Lung (tissue), 12 donors: ENCODE results near the gene MED16. TPM values are rescaled to one million over a fixed set of nuclear protein-coding genes. Genes with fewer than 3 reads are reported as not detected.

Experiments used
- ATAC-seq: fragments of 200-7000 bp; cut with Tn5 transposase; one replicate; pipeline ENCODE4 v1.9.1; 2020; ENCODE audit warnings: moderate number of reproducible peaks; ENCODE audit not compliant: insufficient read depth, low FRiP score
- DNase-seq, 3 donors: peaks; one replicate each; pipeline ENCODE4 v3.0.0-alpha.2; 2013 to 2017
- H3K27ac ChIP-seq, 2 donors: one replicate each; pipeline ENCODE4 v1.5.1; 2013; ENCODE audit warnings: mild to moderate bottlenecking in 2 of 2, moderate library complexity in 2 of 2, control low read depth in 1 of 2, inconsistent platforms in 1 of 2, low read depth in 1 of 2, low read length in 1 of 2
- H3K27me3 ChIP-seq, 3 donors: one replicate each; pipeline ENCODE4 v1.5.1; 2013; ENCODE audit warnings: low read length in 2 of 3; ENCODE audit not compliant: control insufficient read depth in 3 of 3, insufficient read depth in 3 of 3
- H3K36me3 ChIP-seq, 4 donors: one replicate each; pipeline ENCODE4 v1.5.1; 2013; ENCODE audit warnings: low read length in 4 of 4, mild to moderate bottlenecking in 1 of 4, moderate library complexity in 1 of 4; ENCODE audit not compliant: control insufficient read depth in 4 of 4, insufficient read depth in 4 of 4
- H3K4me1 ChIP-seq, 5 donors: one replicate each; pipeline ENCODE4 v1.5.1; 2013; ENCODE audit warnings: low read length in 5 of 5, mild to moderate bottlenecking in 2 of 5, moderate library complexity in 1 of 5; ENCODE audit not compliant: control insufficient read depth in 5 of 5, insufficient read depth in 5 of 5
- H3K4me3 ChIP-seq: one replicate; pipeline ENCODE4 v1.5.1; 2013; ENCODE audit warnings: mild to moderate bottlenecking, control low read depth, moderate library complexity
- H3K9ac ChIP-seq, 2 donors: one replicate each; pipeline ENCODE4 v1.5.1; 2013; ENCODE audit warnings: low read length in 2 of 2, control low read depth in 1 of 2; ENCODE audit not compliant: insufficient read depth in 1 of 2
- H3K9me3 ChIP-seq, 4 donors: one replicate each; pipeline ENCODE4 v1.5.1; 2013; ENCODE audit warnings: low read length in 3 of 4, mild to moderate bottlenecking in 1 of 4, moderate library complexity in 1 of 4; ENCODE audit not compliant: control insufficient read depth in 4 of 4, insufficient read depth in 3 of 4
- WGBS, 2 donors: extraction: QIAGEN DNeasy Blood & Tissue Kit; methylation state at CpG; one replicate each; pipeline ENCODE4 v1.1.7; 2013; 5-methylcytosine and 5-hydroxymethylcytosine counted together
- polyA plus RNA-seq, 2 donors: library from polyadenylated mRNA; stranded (reverse); fragments of 200-250 nt; gene quantifications; one replicate each; pipeline ENCODE4 v1.2.1, GENCODE V29; 2013
- total RNA-seq, 2 donors: library from RNA; depleted of rRNA in 1 of 2; stranded (reverse); fragments of >200 nt in 1 of 2; gene quantifications; one replicate each; pipeline ENCODE4 v1.2.1, GENCODE V29; 2014 to 2021
- TF ChIP-seq, protein P1 (sequence below): IDR thresholded peaks from 2 replicates; pipeline ENCODE4 v1.5.1; 2012; ENCODE audit warnings: mild to moderate bottlenecking; ENCODE audit errors: control extremely low read depth, extremely low read depth
- donor health status: control.
- donor health status: control.
- donor health status: Bipolar disorder and iron deficiency.
- donor health status: healthy.
- donor health status: DM: yes; HTN: yes; CAD: no.

MED16 gene
- total and polyA plus RNA-seq, 4 donors: 38.7 to 72.3 (median 52.3) TPM

DNA sequence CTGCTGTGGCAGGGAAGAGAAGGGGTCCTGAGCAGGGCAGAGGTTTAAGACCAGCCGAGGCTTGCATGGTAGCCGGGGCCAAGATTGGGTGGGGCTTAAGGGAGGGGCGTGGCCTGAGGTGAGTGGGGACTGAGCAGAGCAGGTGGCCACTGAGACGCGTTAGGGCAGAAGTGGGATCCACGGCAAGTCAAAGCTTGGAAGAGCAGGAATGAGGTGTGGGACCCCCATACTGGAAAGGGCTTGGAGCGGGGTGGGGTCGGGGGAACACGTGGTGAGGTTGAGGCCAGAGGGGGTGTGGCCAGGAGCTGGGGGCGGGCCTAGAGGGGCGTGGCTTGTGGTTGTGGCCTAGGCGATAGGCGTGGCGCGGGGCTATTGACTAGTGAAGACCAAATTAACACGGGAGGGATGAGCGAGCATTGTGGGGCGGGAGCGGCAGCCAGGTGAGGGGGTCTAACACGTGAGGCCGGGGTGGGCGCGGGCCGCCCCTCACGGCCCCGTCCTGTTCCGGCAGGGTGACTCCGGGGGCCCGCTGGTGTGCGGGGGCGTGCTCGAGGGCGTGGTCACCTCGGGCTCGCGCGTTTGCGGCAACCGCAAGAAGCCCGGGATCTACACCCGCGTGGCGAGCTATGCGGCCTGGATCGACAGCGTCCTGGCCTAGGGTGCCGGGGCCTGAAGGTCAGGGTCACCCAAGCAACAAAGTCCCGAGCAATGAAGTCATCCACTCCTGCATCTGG is 30.2 kb downstream of the MED16 start:
- TF ChIP-seq, protein P1, sequence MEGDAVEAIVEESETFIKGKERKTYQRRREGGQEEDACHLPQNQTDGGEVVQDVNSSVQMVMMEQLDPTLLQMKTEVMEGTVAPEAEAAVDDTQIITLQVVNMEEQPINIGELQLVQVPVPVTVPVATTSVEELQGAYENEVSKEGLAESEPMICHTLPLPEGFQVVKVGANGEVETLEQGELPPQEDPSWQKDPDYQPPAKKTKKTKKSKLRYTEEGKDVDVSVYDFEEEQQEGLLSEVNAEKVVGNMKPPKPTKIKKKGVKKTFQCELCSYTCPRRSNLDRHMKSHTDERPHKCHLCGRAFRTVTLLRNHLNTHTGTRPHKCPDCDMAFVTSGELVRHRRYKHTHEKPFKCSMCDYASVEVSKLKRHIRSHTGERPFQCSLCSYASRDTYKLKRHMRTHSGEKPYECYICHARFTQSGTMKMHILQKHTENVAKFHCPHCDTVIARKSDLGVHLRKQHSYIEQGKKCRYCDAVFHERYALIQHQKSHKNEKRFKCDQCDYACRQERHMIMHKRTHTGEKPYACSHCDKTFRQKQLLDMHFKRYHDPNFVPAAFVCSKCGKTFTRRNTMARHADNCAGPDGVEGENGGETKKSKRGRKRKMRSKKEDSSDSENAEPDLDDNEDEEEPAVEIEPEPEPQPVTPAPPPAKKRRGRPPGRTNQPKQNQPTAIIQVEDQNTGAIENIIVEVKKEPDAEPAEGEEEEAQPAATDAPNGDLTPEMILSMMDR: no peak
- peaks cover 0 to 13% (median 9%) of the 10 kb centered on the region in 5 donors for H3K4me1 ChIP-seq

DNA sequence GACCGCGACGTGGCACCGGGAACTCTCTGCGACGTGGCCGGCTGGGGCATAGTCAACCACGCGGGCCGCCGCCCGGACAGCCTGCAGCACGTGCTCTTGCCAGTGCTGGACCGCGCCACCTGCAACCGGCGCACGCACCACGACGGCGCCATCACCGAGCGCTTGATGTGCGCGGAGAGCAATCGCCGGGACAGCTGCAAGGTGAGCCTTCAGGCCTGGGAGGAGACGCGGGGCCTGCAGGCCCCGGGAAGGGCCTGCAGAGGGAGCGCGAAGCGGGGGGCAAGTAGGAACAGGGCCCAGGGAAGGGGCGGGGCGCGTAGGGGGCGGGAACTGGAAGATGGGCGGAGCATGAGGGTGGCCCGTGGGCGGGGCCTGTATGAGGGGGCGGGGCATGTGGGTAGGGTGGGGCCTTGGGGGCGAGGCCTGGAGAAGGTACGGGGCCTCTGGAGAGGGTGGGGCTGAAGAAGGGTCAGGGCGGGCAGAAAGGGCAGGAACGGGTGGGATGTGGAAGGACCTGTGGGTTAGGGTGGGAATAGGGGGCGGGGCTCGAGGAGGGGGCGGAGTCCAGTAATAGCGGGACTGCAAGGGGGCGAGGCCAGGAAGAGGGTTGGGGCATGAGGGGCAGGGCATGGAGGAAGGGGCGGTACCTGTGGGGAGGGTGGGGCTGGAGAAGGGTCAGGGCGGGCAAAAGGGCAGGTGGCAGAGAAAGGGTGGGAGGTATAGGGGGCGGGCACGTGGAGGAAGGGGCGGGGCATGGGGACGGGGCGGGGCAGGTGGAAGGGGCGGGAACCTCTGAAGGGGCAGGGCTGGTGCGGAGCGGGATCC is 31.0 kb downstream of the MED16 start:
- no peak overlapping the region for H3K27ac ChIP-seq
- peaks cover 0 to 1% (median 0%) of the 10 kb centered on the region in 4 donors for H3K36me3 ChIP-seq
- DNase-seq (peak in 1 of 3 donors; percentile 53), ATAC-seq (peak; percentile 35)
- no peak overlapping the region for H3K9ac ChIP-seq
- H3K27me3 ChIP-seq: peaks cover 0 to 12% (median 0%) of the 10 kb centered on the region in 3 donors
- TF ChIP-seq, protein P1: no peak
- 16 to 19% methylated on average over 56 to 60 of the region's 60 CpGs for WGBS, 2 donors
- H3K4me1 ChIP-seq: peaks cover 0 to 13% (median 9%) of the 10 kb centered on the region in 5 donors
- H3K4me3 ChIP-seq: no peak overlapping the region
- H3K9me3 ChIP-seq: no peaks in the 10 kb centered on the region

More for the DNA sequence above, 30.2 kb downstream of the MED16 start:
- DNase-seq (peak in 2 of 3 donors; percentile 33 to 72), ATAC-seq (peak; percentile 14)
- WGBS, 2 donors: 12 to 20% methylated on average over 38 to 48 of the region's 48 CpGs
- peaks cover 0 to 6% (median 4%) of the 10 kb centered on the region in 4 donors for H3K36me3 ChIP-seq
- no peaks in the 10 kb centered on the region for H3K9me3 ChIP-seq
- no peak overlapping the region for H3K4me3 ChIP-seq
- H3K27ac ChIP-seq: peak overlapping the region in 1 of 2 donors; percentile 23
- H3K9ac ChIP-seq: no peak overlapping the region
- peaks cover 0 to 12% (median 0%) of the 10 kb centered on the region in 3 donors for H3K27me3 ChIP-seq

DNA sequence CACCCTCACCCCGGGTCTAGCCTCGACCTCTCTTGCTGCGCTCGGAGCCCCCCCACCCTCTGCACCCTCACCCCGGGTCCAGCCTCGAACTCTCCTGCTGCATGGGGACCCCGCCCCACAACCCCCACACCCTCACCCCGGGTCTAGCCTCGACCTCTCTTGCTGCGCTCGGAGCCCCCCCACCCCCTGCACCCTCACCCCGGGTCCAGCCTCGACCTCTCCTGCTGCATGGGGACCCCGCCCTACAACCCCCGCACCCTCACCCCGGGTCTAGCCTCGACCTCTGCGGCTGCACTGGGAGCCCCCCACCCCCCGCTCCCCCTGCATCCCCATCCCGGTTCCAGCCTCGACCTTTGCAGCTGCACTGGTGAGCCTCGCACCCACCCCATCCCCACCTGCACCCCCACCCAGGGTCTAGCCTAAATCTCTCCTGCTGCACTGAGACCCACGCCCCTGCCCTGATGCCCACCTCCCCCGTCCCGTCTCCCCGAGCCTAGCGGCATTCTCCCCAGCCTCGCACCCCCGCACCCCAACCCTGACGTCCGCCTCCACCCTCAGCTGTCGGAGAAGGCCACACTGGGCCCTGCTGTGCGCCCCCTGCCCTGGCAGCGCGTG is 31.7 kb downstream of the MED16 start:
- ATAC-seq: no peak
- no peak for DNase-seq
- H3K36me3 ChIP-seq: no peaks in the 10 kb centered on the region
- TF ChIP-seq, protein P1: no peak
- H3K4me1 ChIP-seq: peaks cover 0 to 13% (median 9%) of the 10 kb centered on the region in 5 donors
- no peaks in the 10 kb centered on the region for H3K9me3 ChIP-seq
- no peak overlapping the region for H3K4me3 ChIP-seq
- no peak overlapping the region for H3K9ac ChIP-seq
- H3K27me3 ChIP-seq: peaks cover 0 to 12% (median 0%) of the 10 kb centered on the region in 3 donors
- 57 to 62% methylated on average over 25 to 35 of the region's 35 CpGs for WGBS, 2 donors
- H3K27ac ChIP-seq: no peak overlapping the region
